Measurements from ENCODE around the gene CBLL1. TPM values are rescaled to one million over a fixed set of nuclear protein-coding genes. Genes with fewer than 3 reads are reported as not detected.

The CBLL1 gene
- total RNA-seq, 1 experiment from 2014 or later: 42.8 TPM

Other genes with a start within 250 kb of the CBLL1 start
- 31.1 and 41.0 TPM in 2 replicates for gene COG5, start 180.2 kb upstream of the CBLL1 start, total RNA-seq (2014; rRNA removed)
- gene DUS4L, start 180.2 kb upstream of the CBLL1 start, total RNA-seq (2014; rRNA removed): 13.9 and 17.8 TPM in 2 replicates
- 214 and 242 TPM in 2 replicates for gene BCAP29, start 163.9 kb upstream of the CBLL1 start, total RNA-seq (2014; rRNA removed)
- gene SLC26A4, start 83.3 kb upstream of the CBLL1 start, total RNA-seq (2014; rRNA removed): 34.8 and 59.2 TPM in 2 replicates
- gene SLC26A3, start 59.1 kb downstream of the CBLL1 start, total RNA-seq (2014; rRNA removed): not detected in 2 replicates
- 109 and 220 TPM in 2 replicates for gene DLD, start 147.0 kb downstream of the CBLL1 start, total RNA-seq (2014; rRNA removed)

Measured in LHCN-M2 (cell line).